Panc1 (cell line): Measurements from ENCODE around the gene SMTNL2. TPM values are rescaled to one million over a fixed set of nuclear protein-coding genes. Genes with fewer than 3 reads are reported as not detected.

ENCODE experiments used
- ATAC-seq: fragments of 200-7000 bp; cut with Tn5 transposase; 2 replicates; pipeline ENCODE4 v1.9.1; 2020; ENCODE audit warnings: mild to moderate bottlenecking, moderate library complexity
- BruUV-seq: library from RNA; stranded (reverse); fragments of 400-500 nt; replicated peaks from 2 replicates; lab custom pipeline; 2021; lab: Mats Ljungman, UMichigan
- CTCF ChIA-PET: fragments of 300-600 bp; sonication (Branson Sonifier 250); formaldehyde crosslinking; loops from one replicate; lab custom pipeline; 2022; ENCODE audit warnings: antibody characterized with exemption; lab: Charles Lee
- POLR2A ChIA-PET: fragments of 300-600 bp; sonication (Branson Sonifier 250); formaldehyde crosslinking; loops from one replicate; lab custom pipeline; 2022; ENCODE audit warnings: antibody characterized with exemption; lab: Charles Lee
- DNase-seq: peaks from one replicate; pipeline ENCODE4 v3.0.0-alpha.2; 2010; ENCODE audit warnings: low read depth, low spot score
- H3K27ac ChIP-seq: 2 replicates; pipeline ENCODE4 v1.5.1; 2011; ENCODE audit warnings: mild to moderate bottlenecking, low read length, inconsistent platforms
- H3K27me3 ChIP-seq: fragments of 200-500 bp; sonication (Bioruptor generic); 2 replicates; pipeline ENCODE4 v1.6.0; 2014; ENCODE audit warnings: low read length, inconsistent platforms; ENCODE audit not compliant: control insufficient read depth, insufficient read depth
- H3K36me3 ChIP-seq: fragments of 200-500 bp; sonication (Bioruptor generic); 2 replicates; pipeline ENCODE4 v1.5.1; 2014; ENCODE audit warnings: inconsistent platforms, mild to moderate bottlenecking, low read length, moderate library complexity; ENCODE audit not compliant: control insufficient read depth, insufficient read depth
- H3K4me1 ChIP-seq: 2 replicates; pipeline ENCODE4 v1.5.1; 2011; ENCODE audit warnings: inconsistent platforms, mild to moderate bottlenecking, low read length, moderate library complexity; ENCODE audit not compliant: control insufficient read depth, insufficient read depth
- H3K4me3 ChIP-seq, 2 experiments: 2 replicates each; pipeline ENCODE4 v1.5.1; 2011 to 2012; ENCODE audit warnings: low read depth in 2 of 2, low read length in 2 of 2, mild to moderate bottlenecking in 2 of 2, inconsistent platforms in 1 of 2, moderate library complexity in 1 of 2
- H3K9me3 ChIP-seq: fragments of 200-500 bp; sonication (Bioruptor generic); 2 replicates; pipeline ENCODE4 v1.5.1; 2014; ENCODE audit warnings: low read depth, mild to moderate bottlenecking, inconsistent platforms, low read length, moderate library complexity; ENCODE audit not compliant: control insufficient read depth, insufficient read depth
- POLR2AphosphoS5 ChIP-seq: IDR thresholded peaks from 2 replicates; pipeline ENCODE4 v1.6.1; 2012; ENCODE audit warnings: mild to moderate bottlenecking, low read depth, low read length, moderate library complexity
- REST ChIP-seq, 2 experiments: IDR thresholded peaks; 2 replicates each; pipeline ENCODE4 v1.6.1; 2011 to 2012; ENCODE audit warnings: low read depth in 2 of 2, control low read depth in 1 of 2, low read length in 1 of 2, mild to moderate bottlenecking in 1 of 2, moderate library complexity in 1 of 2; ENCODE audit not compliant: insufficient read depth in 1 of 2
- SIN3A ChIP-seq: IDR thresholded peaks from 2 replicates; pipeline ENCODE4 v1.6.1; 2012; ENCODE audit warnings: low read depth, mild to moderate bottlenecking, low read length, moderate library complexity, borderline replicate concordance; ENCODE audit not compliant: insufficient read depth
- TCF7L2 ChIP-seq: IDR thresholded peaks from 2 replicates; pipeline ENCODE4 v1.6.1; 2011; ENCODE audit warnings: mild to moderate bottlenecking, low read depth, low read length, inconsistent platforms
- in situ Hi-C: cut with HindIII; loops from 2 replicates; pipeline ENCODE4 v1.10.0; 2016; ENCODE audit warnings: low sequenced_read_pairs, low pct_unique_long_range_greater_than_20kb
- intact Hi-C: fragments of 100-400 bp; cut with micrococcal nuclease; formaldehyde crosslinking; loops from one replicate; pipeline ENCODE4 v1.10.0; 2022; ENCODE audit not compliant: unreplicated experiment
- total RNA-seq: library from RNA; stranded (reverse); gene quantifications from one replicate; pipeline ENCODE4 v1.2.1, GENCODE V29; 2021; ENCODE audit not compliant: unreplicated experiment
- TF ChIP-seq, protein P1 (sequence below): fragments of 450-650 bp; IDR thresholded peaks from 2 replicates; pipeline ENCODE4 v1.5.1; 2017; ENCODE audit warnings: mild to moderate bottlenecking

The SMTNL2 gene
- total RNA-seq, 1 experiment from 2014 or later, result not detected

- Histone ChIP-seq H3K27ac (no peak overlapping the region), H3K4me3 (no peak overlapping the region), H3K27me3 (no peaks in the 10 kb centered on the region), H3K4me1 (no peaks in the 10 kb centered on the region), H3K9me3 (no peaks in the 10 kb centered on the region), H3K36me3 (no peaks in the 10 kb centered on the region)
- ChIA-PET CTCF (interaction anchor here (0.7 kb wide), 1 partner anchor 104 kb away, joined by 5 read pairs; no protein-coding TSS in a partner anchor), POLR2A (no interaction called here)
- no peak for ATAC-seq
- intact Hi-C loops, result no loop called here
- TF ChIP-seq REST (IDR thresholded peaks at IDR 0.05; ENCODE audit: insufficient read depth in 1 of 2, low read depth in 2 of 2, low read length in 1 of 2) (no peak), SIN3A (no peak), TCF7L2 (no peak), POLR2AphosphoS5 (no peak)
- TF ChIP-seq, protein P1, sequence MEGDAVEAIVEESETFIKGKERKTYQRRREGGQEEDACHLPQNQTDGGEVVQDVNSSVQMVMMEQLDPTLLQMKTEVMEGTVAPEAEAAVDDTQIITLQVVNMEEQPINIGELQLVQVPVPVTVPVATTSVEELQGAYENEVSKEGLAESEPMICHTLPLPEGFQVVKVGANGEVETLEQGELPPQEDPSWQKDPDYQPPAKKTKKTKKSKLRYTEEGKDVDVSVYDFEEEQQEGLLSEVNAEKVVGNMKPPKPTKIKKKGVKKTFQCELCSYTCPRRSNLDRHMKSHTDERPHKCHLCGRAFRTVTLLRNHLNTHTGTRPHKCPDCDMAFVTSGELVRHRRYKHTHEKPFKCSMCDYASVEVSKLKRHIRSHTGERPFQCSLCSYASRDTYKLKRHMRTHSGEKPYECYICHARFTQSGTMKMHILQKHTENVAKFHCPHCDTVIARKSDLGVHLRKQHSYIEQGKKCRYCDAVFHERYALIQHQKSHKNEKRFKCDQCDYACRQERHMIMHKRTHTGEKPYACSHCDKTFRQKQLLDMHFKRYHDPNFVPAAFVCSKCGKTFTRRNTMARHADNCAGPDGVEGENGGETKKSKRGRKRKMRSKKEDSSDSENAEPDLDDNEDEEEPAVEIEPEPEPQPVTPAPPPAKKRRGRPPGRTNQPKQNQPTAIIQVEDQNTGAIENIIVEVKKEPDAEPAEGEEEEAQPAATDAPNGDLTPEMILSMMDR, result no peak
- DNase-seq, result no peak
- in situ Hi-C loops, result no loop called here
- BruUV-seq, result no TSS peak
These were observed 14.6 kb downstream of the SMTNL2 start for GRCh38 chr17:4598776-4599504.

GRCh38 chr17:4599505-4600281, 15.4 kb downstream of the SMTNL2 start:
- POLR2A ChIA-PET, result no interaction called here
- intact Hi-C loops, result no loop called here

More at GRCh38 chr17:4599505-4600281, 15.4 kb downstream of the SMTNL2 start:
- TF ChIP-seq POLR2AphosphoS5 (no peak), SIN3A (no peak), TCF7L2 (no peak), REST (IDR thresholded peaks at IDR 0.05; ENCODE audit: insufficient read depth in 1 of 2, low read depth in 2 of 2, low read length in 1 of 2) (no peak)
- TF ChIP-seq, protein P1, result no peak
- Histone ChIP-seq H3K4me3 (no peak overlapping the region), H3K27ac (no peak overlapping the region), H3K9me3 (no peaks in the 10 kb centered on the region), H3K36me3 (no peaks in the 10 kb centered on the region), H3K27me3 (no peaks in the 10 kb centered on the region), H3K4me1 (no peaks in the 10 kb centered on the region)
- no peak for ATAC-seq
- DNase-seq, result no peak
- BruUV-seq, result no TSS peak
- CTCF ChIA-PET, result no interaction called here
- in situ Hi-C loops, result no loop called here
